COLO668 (cell line): Measurements from ENCODE around the gene UBE2N.

ENCODE experiments used
- DNase-seq: peaks from one replicate; lab custom pipeline; 2025; ENCODE audit not compliant: unreplicated experiment; lab: John Stamatoyannopoulos, UW

Gene UBE2N

DNA sequence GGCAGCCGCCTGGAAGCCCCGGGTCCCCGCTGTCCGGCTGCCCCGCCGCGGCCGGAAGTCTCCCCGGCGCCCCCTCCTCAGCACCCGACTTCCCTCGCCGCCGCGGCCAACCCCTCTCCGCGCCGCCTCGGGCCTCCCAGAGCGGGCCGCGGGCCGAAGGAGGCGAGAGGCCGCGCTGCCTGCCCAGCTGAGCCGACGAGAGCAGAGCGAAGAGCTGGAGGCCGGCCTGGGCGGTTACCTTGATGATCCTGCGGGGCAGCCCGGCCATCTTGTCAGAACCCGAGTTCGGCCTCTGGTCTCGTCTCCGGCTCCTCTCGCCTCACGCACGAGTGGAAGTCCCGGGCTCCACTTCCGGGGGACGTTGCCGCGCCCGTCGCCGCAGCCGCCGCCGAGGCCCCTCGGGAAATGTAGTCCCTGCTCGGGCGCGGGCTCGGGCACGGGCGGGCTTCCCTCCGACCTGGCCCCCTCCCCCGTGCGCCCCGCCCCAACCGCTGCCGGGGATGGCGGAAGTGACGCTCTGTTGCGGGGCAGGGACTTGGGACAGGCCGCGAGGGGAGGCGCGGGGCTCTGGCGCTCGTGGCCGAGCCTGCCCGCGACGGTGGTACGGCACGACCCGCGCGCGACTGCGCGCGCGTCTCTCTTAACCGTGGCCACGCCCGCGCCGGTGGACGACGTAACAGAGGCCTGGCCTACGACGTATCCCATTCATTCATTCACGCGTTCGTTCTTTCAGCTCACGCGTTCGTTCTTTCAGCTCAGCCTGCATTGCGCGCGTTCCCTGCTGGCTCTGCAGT is at the start of gene UBE2N:
Gene UBE2N, minus strand, starts transcription at position 331 of the 794 bp plus-strand sequence. Its CDS starts 63 bp downstream, at position 268.
- peak; percentile 99 for DNase-seq

DNA sequence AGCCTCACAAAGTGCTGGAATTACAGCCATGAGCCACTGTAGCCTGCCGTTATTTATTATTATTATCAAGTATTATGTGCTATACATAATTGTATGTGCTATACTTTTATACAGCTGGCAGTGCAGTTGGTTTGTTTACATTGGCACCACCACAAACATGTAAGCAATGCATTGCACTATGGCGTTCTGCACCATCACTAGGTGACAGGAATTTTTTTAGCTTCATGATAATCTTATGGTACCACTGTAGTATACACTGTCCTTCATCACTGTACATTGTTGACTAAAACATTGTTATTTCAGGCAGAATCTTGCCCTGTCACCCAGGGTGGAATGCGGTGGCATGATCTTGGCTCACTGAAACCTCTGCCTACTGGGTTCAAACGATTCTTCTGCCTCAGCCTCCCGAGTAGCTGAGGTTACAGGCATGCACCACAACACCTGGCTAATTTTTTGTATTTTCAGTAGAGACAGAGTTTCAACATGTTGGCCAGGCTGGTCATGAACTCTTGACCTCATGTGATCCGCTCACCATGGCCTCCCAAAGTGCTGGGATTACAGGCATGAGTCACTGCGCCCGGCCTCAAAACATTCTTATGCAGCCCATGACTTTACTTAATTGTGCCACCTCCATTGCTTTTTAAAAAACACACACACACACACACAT is 42.7 kb upstream of the UBE2N start:
- DNase-seq = no peak

- no peak for DNase-seq
Observed at GRCh38 chr12:93483151-93483807, 41.5 kb upstream of the UBE2N start.

DNA sequence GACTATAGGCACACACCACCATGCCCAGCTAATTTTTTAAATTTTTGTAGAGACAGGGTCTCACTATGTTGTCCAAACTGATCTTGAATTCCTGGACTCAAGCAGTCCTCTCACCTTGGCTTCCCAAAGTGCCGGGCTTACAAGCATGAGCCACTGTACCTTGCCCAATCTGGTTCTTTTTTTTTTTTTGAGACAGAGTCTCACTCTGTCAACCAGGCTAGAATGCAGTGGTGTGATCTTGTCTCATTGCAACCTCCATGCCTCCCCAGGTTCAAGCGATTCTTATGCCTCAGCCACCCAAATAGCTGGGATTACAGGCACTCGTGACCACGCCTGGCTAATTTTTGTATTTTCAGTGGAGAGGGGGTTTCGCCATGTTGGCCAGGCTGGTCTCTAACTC is 41.0 kb upstream of the UBE2N start:
- no peak for DNase-seq

DNA sequence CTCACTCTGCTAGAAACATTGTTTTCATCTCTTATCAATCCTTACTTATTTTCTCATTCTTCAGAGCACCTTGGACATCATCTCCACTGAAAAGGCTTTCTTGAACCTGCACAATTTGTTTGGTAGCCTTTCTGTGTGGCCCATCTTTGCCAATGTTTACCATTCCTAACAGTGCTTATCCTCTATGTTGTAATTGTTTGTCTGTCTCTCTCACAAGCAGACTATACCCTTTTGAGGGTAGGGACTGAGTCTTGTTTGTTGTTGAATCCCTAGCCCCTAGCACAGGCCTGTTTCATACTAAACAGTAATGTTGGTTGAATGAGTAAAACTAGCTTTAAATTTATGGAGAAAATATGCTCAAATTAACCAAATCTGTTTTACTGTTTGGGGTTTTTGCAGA is 34.8 kb upstream of the UBE2N start:
- DNase-seq = no peak

GRCh38 chr12:93469386-93469785 is 27.6 kb upstream of the UBE2N start:
- no peak for DNase-seq

DNA sequence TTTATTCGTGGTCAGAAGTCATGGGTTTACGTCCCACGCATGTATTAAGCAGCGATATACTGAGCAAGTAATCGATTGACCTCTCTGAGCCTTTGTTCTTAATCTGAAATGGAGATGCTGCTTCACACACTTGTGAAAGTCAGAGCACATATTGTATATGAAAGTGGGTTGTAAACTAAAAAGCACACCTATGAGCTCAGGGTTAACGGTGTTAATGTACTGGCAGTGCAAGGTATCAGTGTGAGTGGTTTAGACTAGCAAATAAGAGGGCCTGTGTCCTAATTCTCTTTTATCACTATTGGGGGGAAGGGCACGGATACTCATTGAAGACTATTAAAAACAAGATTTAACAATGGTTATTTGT is 26.2 kb upstream of the UBE2N start:
- no peak for DNase-seq

- peak; percentile 93 for DNase-seq
Observed at GRCh38 chr12:93467351-93468007, 25.7 kb upstream of the UBE2N start, which contains the start of gene MRPL42. Gene MRPL42, plus strand, starts transcription at chr12:93467514. Its CDS starts 1,772 bp downstream, at chr12:93469286.

GRCh38 chr12:93466625-93467350 is 25.0 kb upstream of the UBE2N start:
- no peak for DNase-seq

GRCh38 chr12:93465841-93466240 is 24.1 kb upstream of the UBE2N start:
- no peak for DNase-seq

DNA sequence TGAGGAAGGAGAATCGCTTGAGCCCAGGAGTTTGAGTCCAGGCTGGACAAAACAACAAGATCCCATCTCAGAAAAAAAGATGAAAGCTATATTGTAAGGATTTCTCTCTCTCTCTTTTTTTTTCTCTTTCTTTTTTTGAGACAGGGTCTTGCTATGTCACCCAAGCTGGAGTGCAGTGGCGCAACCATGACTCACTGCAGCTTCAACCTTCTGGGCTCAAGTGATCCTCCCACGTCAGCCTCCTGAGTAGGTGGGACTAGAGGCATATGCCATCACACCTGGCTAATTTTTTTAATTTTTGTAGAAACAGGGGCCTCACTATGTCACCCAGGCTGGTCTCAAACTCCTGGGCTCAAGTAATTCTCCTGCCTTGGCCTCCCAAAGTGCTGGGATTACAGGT is 19.8 kb upstream of the UBE2N start:
- DNase-seq = no peak

- DNase-seq = no peak
Observed at GRCh38 chr12:93460902-93461301, 19.2 kb upstream of the UBE2N start.

GRCh38 chr12:93460003-93460402 is 18.3 kb upstream of the UBE2N start:
- no peak for DNase-seq

DNA sequence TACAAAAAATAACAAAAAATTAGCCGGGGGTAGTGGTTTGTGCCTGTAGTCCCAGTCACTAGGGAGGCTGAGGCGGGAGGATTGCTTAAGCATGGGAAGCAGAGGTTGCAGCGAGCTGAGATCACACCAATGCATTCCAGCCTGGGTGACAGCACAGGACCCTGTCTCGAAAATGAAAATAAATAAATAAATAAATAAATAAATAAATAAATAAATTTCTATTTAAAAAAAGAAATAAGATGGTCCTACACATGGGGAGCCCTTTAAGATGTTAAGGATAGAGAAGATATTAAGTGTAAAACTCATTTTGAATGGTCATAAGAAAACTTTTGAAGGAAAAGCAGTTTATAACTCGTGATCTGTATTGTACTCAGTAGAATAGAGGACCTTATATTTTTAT is 17.4 kb upstream of the UBE2N start:
- DNase-seq = no peak

DNA sequence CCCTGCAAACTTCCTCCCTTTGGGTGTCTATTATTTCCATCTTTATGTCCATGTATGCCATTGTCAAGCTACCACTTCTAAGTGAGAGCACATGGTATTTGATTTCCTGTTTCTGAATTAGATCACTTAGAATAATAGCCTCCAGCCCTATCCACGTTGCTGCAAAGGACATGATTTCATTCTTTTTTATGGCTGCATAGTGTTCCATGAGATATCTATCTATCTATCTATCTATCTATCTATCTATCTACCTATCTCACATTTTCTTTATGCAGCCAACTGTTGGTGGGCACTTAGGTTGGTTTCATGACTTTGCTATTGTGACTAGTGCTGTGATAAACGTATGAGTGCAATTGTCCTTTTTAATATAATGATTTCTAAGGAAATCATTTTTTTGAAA is 14.3 kb upstream of the UBE2N start:
- DNase-seq = no peak

GRCh38 chr12:93453633-93454032 is 11.9 kb upstream of the UBE2N start:
- no peak for DNase-seq

DNA sequence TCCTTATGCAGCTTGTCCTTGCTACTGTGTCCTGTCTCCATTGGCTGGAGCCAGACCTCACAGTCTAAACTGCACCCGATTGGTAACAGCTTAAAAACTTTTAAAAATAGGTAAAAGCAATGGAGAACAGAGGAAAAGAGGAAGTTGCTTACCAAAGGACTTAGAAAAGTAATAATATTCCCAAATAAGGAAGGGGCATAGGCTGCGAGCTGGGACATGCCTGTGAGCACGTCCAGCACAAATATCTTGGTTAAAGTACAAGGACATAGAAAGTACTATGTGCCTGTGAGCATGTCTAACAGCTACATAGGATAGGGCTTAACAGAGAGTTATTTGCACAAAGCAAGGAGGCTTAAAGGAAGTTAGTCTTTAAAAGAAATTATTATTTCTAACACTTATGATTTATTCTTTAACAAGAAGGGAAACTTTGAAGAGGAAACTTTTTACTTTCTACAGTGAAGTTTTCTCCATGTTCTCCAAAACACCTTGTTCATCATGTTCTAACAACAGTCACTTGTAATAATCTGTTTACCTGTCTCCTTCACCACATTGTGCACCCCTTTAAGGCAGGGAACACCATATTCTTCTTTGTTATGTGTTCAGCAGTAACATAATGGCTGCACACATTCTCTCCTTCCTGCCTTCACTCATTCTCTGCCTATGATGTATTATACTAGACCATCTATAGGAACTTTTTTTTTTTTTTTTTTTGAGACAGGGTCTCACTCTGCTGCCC is 9.8 kb upstream of the UBE2N start:
- DNase-seq = no peak

GRCh38 chr12:93449277-93449676 is 7.5 kb upstream of the UBE2N start:
- DNase-seq = no peak

GRCh38 chr12:93448796-93449195 is 7.0 kb upstream of the UBE2N start:
- DNase-seq = no peak
